ENCODE data around the gene NHLRC4. TPM values are rescaled to one million over a fixed set of nuclear protein-coding genes. Genes with fewer than 3 reads are reported as not detected.

Gene NHLRC4
- total RNA-seq, 2 donors from 2014 or later: 0.52 TPM; not detected in 1

DNA sequence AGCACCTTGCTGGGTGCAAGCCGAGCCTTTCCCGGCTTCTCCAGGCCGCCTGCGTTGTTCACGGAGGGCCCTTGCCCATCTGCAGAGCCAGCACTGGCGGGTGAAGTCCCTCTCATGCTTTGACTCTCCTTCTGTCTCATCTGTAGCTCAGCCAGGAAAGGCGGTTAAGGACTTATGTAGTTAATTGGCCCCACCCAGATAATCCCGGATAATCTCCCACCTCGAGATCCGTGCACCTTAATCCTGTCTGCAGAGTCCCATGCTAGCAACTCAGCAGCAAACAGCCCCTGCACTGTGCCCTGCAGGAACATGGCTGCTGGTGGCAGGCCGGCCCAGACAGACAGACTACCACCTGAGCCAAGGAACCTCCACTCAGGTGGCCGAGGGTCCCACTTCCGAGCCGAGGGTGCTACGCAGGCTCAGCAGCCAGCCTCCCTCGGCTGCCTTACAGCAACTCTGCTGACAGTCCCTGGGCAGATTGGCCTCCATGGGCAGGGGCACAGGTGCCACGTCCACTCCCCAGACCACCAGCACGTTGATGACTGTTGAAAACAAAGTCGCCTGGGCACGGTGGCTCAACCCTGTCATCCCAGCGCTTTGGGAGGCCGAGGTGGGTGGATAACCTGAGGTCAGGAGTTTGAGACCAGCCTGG, 40.0 kb downstream of the NHLRC4 start:
- 94% methylated on average over 9 to 21 of the region's 22 CpGs for WGBS, 2 donors
- TF ChIP-seq, protein P1, sequence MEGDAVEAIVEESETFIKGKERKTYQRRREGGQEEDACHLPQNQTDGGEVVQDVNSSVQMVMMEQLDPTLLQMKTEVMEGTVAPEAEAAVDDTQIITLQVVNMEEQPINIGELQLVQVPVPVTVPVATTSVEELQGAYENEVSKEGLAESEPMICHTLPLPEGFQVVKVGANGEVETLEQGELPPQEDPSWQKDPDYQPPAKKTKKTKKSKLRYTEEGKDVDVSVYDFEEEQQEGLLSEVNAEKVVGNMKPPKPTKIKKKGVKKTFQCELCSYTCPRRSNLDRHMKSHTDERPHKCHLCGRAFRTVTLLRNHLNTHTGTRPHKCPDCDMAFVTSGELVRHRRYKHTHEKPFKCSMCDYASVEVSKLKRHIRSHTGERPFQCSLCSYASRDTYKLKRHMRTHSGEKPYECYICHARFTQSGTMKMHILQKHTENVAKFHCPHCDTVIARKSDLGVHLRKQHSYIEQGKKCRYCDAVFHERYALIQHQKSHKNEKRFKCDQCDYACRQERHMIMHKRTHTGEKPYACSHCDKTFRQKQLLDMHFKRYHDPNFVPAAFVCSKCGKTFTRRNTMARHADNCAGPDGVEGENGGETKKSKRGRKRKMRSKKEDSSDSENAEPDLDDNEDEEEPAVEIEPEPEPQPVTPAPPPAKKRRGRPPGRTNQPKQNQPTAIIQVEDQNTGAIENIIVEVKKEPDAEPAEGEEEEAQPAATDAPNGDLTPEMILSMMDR (IDR thresholded peaks at IDR 0.05): no peak
- TF ChIP-seq POLR2A (IDR thresholded peaks at IDR 0.05): no peak

DNA sequence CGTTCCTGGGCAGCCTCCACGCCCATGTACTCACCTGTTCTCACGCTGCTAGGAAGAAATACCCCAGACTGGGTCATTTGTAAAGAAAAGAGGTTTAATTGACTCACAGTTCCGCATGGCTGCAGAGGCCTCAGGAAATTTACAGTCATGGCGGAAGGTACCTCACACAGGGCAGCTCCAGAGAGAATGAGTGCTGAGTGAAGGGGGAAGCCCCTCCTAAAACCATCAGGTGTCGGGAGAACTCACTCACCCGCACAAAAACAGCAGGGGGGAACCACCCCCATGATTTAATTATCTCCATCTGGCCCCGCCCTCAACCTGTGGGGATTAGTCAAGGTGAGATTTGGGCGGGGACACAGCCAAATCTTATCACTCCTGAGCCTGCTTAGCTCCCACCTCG, 41.2 kb downstream of the NHLRC4 start:
- Histone ChIP-seq H3K27me3 (no peaks in the 10 kb centered on the region), H3K4me3 (no peak overlapping the region), H3K27ac (no peak overlapping the region), H3K4me1 (peaks cover 25% of the 10 kb centered on the region), H3K9me3 (no peaks in the 10 kb centered on the region), H3K36me3 (replicated peaks in 1 of 2; ENCODE audit: insufficient read depth in 1 of 2, low read depth in 2 of 2) (no peaks in the 10 kb centered on the region)
- ATAC-seq: no peak
- DNase-seq: no peak
- TF ChIP-seq, protein P1 (IDR thresholded peaks at IDR 0.05): no peak
- TF ChIP-seq POLR2A (IDR thresholded peaks at IDR 0.05): no peak
- WGBS, 2 donors: 78 to 86% methylated on average over 10 of the region's 10 CpGs
- intact Hi-C loops (cut with DNase I): no loop called here

More for the DNA sequence above, 40.0 kb downstream of the NHLRC4 start:
- DNase-seq (no peak), ATAC-seq (no peak)
- intact Hi-C loops (cut with DNase I): no loop called here
- Histone ChIP-seq H3K27me3 (no peaks in the 10 kb centered on the region), H3K27ac (no peak overlapping the region), H3K4me1 (peaks cover 28% of the 10 kb centered on the region), H3K36me3 (replicated peaks in 1 of 2; ENCODE audit: insufficient read depth in 1 of 2, low read depth in 2 of 2) (no peaks in the 10 kb centered on the region), H3K4me3 (no peak overlapping the region), H3K9me3 (no peaks in the 10 kb centered on the region)

DNA sequence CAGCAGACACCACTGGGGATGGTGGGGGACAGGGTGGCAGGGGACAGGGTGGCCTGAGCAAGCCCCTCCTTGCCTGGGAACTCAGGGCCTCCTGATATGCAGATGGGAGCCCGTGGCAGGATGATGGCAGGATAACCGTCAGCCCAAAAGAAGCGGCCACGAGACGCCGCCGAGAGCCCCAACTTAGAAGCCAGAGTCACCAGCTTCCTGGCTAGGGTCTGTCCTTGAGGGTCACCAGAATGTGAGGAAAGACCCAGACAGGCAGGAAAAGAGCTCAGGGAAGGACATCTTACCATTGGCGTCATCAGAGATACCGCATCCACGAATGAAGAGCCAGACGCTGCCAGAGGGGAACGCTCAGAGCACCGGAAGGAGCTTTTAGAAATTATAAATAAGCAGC, 42.5 kb downstream of the NHLRC4 start:
- no peak overlapping the region for H3K27ac ChIP-seq
- no peak for TF ChIP-seq POLR2A (IDR thresholded peaks at IDR 0.05)
- TF ChIP-seq, protein P1 (IDR thresholded peaks at IDR 0.05): no peak
- peaks cover 22% of the 10 kb centered on the region for H3K4me1 ChIP-seq
- 85 to 88% methylated on average over 13 of the region's 13 CpGs for WGBS, 2 donors
- H3K9me3 ChIP-seq: no peaks in the 10 kb centered on the region
- ATAC-seq: no peak
- DNase-seq: no peak
- intact Hi-C loops (cut with DNase I): no loop called here
- no peak overlapping the region for H3K4me3 ChIP-seq
- H3K27me3 ChIP-seq: no peaks in the 10 kb centered on the region
- H3K36me3 ChIP-seq (replicated peaks in 1 of 2; ENCODE audit: insufficient read depth in 1 of 2, low read depth in 2 of 2): no peaks in the 10 kb centered on the region

DNA sequence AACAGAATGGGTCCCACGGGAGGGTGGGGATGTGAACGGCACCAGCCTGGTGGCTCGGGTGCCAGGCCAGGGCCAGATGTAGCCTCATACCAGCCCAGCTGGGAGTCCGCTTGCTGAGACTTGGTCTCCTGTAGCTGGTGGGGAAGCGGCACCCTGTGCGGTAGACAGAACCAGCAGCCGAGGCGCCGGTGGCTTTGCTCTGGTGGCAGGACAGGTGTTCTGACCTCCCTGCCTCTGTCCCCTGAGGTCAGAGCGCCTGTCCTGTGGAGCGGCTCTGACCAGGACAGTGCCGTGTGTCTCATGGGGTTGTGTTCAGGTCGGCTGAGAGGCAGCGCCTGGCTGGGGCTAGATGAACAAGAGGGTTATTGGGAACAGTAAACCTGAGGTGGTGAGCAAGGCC, 43.2 kb downstream of the NHLRC4 start:
- ATAC-seq (no peak), DNase-seq (no peak)
- TF ChIP-seq, protein P1 (IDR thresholded peaks at IDR 0.05): no peak
- TF ChIP-seq POLR2A (IDR thresholded peaks at IDR 0.05): no peak
- Histone ChIP-seq H3K36me3 (replicated peaks in 1 of 2; ENCODE audit: insufficient read depth in 1 of 2, low read depth in 2 of 2) (no peaks in the 10 kb centered on the region), H3K27me3 (no peaks in the 10 kb centered on the region), H3K27ac (peak overlapping the region in 2 of 4 donors; percentile 3 to 41), H3K4me3 (no peak overlapping the region), H3K9me3 (no peaks in the 10 kb centered on the region), H3K4me1 (peaks cover 22% of the 10 kb centered on the region)
- intact Hi-C loops (cut with DNase I): no loop called here
- WGBS, 2 donors: 81 to 88% methylated on average over 6 to 14 of the region's 14 CpGs

All from body of pancreas (tissue), 4 donors.